ENCODE results near the gene SF3B6. TPM values are rescaled to one million over a fixed set of nuclear protein-coding genes. Genes with fewer than 3 reads are reported as not detected.
"Not testable (repeated sequence)": the region's sequence is repeated elsewhere in the genome, so short reads cannot be mapped to it uniquely, and the experiment has no call there.

SF3B6 gene
- polyA plus RNA-seq, 4 donors, result 152 to 175 (median 168) TPM

GRCh38 chr2:24095171-24095677, 19.1 kb upstream of the SF3B6 start:
- DNase-seq (ENCODE audit: low read depth in 4 of 4, low spot score in 3 of 4), result not testable (repeated sequence)

GRCh38 chr2:24093270-24093669, 17.1 kb upstream of the SF3B6 start:
- not testable (repeated sequence) for DNase-seq (ENCODE audit: low read depth in 4 of 4, low spot score in 3 of 4)

GRCh38 chr2:24088821-24089359, 12.8 kb upstream of the SF3B6 start:
- no peak for DNase-seq (ENCODE audit: low read depth in 4 of 4, low spot score in 3 of 4)

GRCh38 chr2:24087032-24087431, 10.9 kb upstream of the SF3B6 start:
- DNase-seq (ENCODE audit: low read depth in 4 of 4, low spot score in 3 of 4), result no peak

- no peak for DNase-seq (ENCODE audit: low read depth in 4 of 4, low spot score in 3 of 4)
Observed at GRCh38 chr2:24086241-24086640, 10.1 kb upstream of the SF3B6 start.

GRCh38 chr2:24085200-24085489, 9.0 kb upstream of the SF3B6 start:
- DNase-seq (ENCODE audit: low read depth in 4 of 4, low spot score in 3 of 4), result no peak

GRCh38 chr2:24084386-24085199, 8.5 kb upstream of the SF3B6 start, which contains the start of gene TP53I3:
TSS of gene TP53I3 (minus strand) at chr2:24084834. CDS start at chr2:24084326, 508 bp downstream.
- peak; percentile 83 to 91 (median 86) for DNase-seq (ENCODE audit: low read depth in 4 of 4, low spot score in 3 of 4)

- peak; percentile 59 to 69 (median 61) for DNase-seq (ENCODE audit: low read depth in 4 of 4, low spot score in 3 of 4)
Observed at GRCh38 chr2:24083567-24084385, 7.7 kb upstream of the SF3B6 start.

- no peak for DNase-seq (ENCODE audit: low read depth in 4 of 4, low spot score in 3 of 4)
Observed at GRCh38 chr2:24082787-24083566, 6.9 kb upstream of the SF3B6 start.

- DNase-seq (ENCODE audit: low read depth in 4 of 4, low spot score in 3 of 4), result no peak
Observed at GRCh38 chr2:24080701-24081100, 4.6 kb upstream of the SF3B6 start.

GRCh38 chr2:24077879-24078278, 1.8 kb upstream of the SF3B6 start:
- no peak for DNase-seq (ENCODE audit: low read depth in 4 of 4, low spot score in 3 of 4)

- no peak for DNase-seq (ENCODE audit: low read depth in 4 of 4, low spot score in 3 of 4)
Observed at GRCh38 chr2:24077535-24077877, 1.4 kb upstream of the SF3B6 start.

- DNase-seq (ENCODE audit: low read depth in 4 of 4, low spot score in 3 of 4), result peak in 1 of 4 donors; percentile 20
Observed at GRCh38 chr2:24076849-24077534, 866 bp upstream of the SF3B6 start.

GRCh38 chr2:24075259-24075658, 867 bp downstream of the SF3B6 start:
- DNase-seq (ENCODE audit: low read depth in 4 of 4, low spot score in 3 of 4), result no peak

- DNase-seq (ENCODE audit: low read depth in 4 of 4, low spot score in 3 of 4), result no peak
Observed at GRCh38 chr2:24073816-24074215, 2.3 kb downstream of the SF3B6 start.

GRCh38 chr2:24072259-24072658, 3.9 kb downstream of the SF3B6 start:
- DNase-seq (ENCODE audit: low read depth in 4 of 4, low spot score in 3 of 4), result no peak

- DNase-seq (ENCODE audit: low read depth in 4 of 4, low spot score in 3 of 4), result no peak
Observed at GRCh38 chr2:24065341-24065740, 10.8 kb downstream of the SF3B6 start.

- DNase-seq (ENCODE audit: low read depth in 4 of 4, low spot score in 3 of 4), result no peak
Observed at GRCh38 chr2:24058564-24059271, 17.4 kb downstream of the SF3B6 start.

GRCh38 chr2:24055750-24056149, 20.4 kb downstream of the SF3B6 start:
- no peak for DNase-seq (ENCODE audit: low read depth in 4 of 4, low spot score in 3 of 4)

Data from right renal pelvis (tissue), 4 donors.